Measurements from ENCODE around the gene TRMT61B.
A peak's percentile ranks its signal among the peaks of the same experiment; 100 is the strongest.

The TRMT61B gene

GRCh38 chr2:28870146-28870891, at the start of gene TRMT61B:
TSS of gene TRMT61B (minus strand) at chr2:28870309. CDS start at chr2:28870277, 32 bp downstream.
- DNase-seq (ENCODE audit: low read depth in 2 of 2), result peak; percentile 96 to 97

- DNase-seq (ENCODE audit: low read depth in 2 of 2), result no peak
Observed at GRCh38 chr2:28915939-28916338, 45.8 kb upstream of the TRMT61B start.

GRCh38 chr2:28909655-28910353, 39.7 kb upstream of the TRMT61B start:
- no peak for DNase-seq (ENCODE audit: low read depth in 2 of 2)

- no peak for DNase-seq (ENCODE audit: low read depth in 2 of 2)
Observed at GRCh38 chr2:28908172-28908571, 38.1 kb upstream of the TRMT61B start.

- DNase-seq (ENCODE audit: low read depth in 2 of 2), result no peak
Observed at GRCh38 chr2:28906821-28907220, 36.7 kb upstream of the TRMT61B start.

- DNase-seq (ENCODE audit: low read depth in 2 of 2), result no peak
Observed at GRCh38 chr2:28906376-28906775, 36.3 kb upstream of the TRMT61B start.

GRCh38 chr2:28905533-28905932, 35.4 kb upstream of the TRMT61B start:
- no peak for DNase-seq (ENCODE audit: low read depth in 2 of 2)

GRCh38 chr2:28904802-28905457, 34.8 kb upstream of the TRMT61B start:
- no peak for DNase-seq (ENCODE audit: low read depth in 2 of 2)

- DNase-seq (ENCODE audit: low read depth in 2 of 2), result no peak
Observed at GRCh38 chr2:28904295-28904694, 34.2 kb upstream of the TRMT61B start.

GRCh38 chr2:28902584-28902983, 32.5 kb upstream of the TRMT61B start:
- no peak for DNase-seq (ENCODE audit: low read depth in 2 of 2)

GRCh38 chr2:28901841-28902240, 31.7 kb upstream of the TRMT61B start:
- no peak for DNase-seq (ENCODE audit: low read depth in 2 of 2)

- DNase-seq (ENCODE audit: low read depth in 2 of 2), result no peak
Observed at GRCh38 chr2:28901202-28901601, 31.1 kb upstream of the TRMT61B start.

- DNase-seq (ENCODE audit: low read depth in 2 of 2), result no peak
Observed at GRCh38 chr2:28898048-28898447, 27.9 kb upstream of the TRMT61B start.

GRCh38 chr2:28896906-28897305, 26.8 kb upstream of the TRMT61B start:
- DNase-seq (ENCODE audit: low read depth in 2 of 2), result no peak

GRCh38 chr2:28895189-28895893, 25.2 kb upstream of the TRMT61B start:
- DNase-seq (ENCODE audit: low read depth in 2 of 2), result peak; percentile 8 to 18

GRCh38 chr2:28894470-28895188, 24.5 kb upstream of the TRMT61B start, which contains the start of gene WDR43:
TSS of gene WDR43 (plus strand) at chr2:28894667. CDS start at chr2:28894699, 32 bp downstream.
- peak; percentile 97 for DNase-seq (ENCODE audit: low read depth in 2 of 2)

- DNase-seq (ENCODE audit: low read depth in 2 of 2), result no peak
Observed at GRCh38 chr2:28893488-28893887, 23.4 kb upstream of the TRMT61B start.

GRCh38 chr2:28880193-28880592, 10.1 kb upstream of the TRMT61B start:
- DNase-seq (ENCODE audit: low read depth in 2 of 2), result no peak

- DNase-seq (ENCODE audit: low read depth in 2 of 2), result no peak
Observed at GRCh38 chr2:28871620-28872019, 1.5 kb upstream of the TRMT61B start.

- DNase-seq (ENCODE audit: low read depth in 2 of 2), result no peak
Observed at GRCh38 chr2:28869494-28870145, 489 bp downstream of the TRMT61B start.

- no peak for DNase-seq (ENCODE audit: low read depth in 2 of 2)
Observed at GRCh38 chr2:28868611-28869010, 1.5 kb downstream of the TRMT61B start.

All from stimulated activated CD8-positive, alpha-beta memory T cell treated with anti-CD3 and anti-CD28 coated beads, Interleukin-15, amount 100 ng/mL, for 48 hours (primary cell).